ENCODE measurements around the gene NAPA.

The NAPA gene

DNA sequence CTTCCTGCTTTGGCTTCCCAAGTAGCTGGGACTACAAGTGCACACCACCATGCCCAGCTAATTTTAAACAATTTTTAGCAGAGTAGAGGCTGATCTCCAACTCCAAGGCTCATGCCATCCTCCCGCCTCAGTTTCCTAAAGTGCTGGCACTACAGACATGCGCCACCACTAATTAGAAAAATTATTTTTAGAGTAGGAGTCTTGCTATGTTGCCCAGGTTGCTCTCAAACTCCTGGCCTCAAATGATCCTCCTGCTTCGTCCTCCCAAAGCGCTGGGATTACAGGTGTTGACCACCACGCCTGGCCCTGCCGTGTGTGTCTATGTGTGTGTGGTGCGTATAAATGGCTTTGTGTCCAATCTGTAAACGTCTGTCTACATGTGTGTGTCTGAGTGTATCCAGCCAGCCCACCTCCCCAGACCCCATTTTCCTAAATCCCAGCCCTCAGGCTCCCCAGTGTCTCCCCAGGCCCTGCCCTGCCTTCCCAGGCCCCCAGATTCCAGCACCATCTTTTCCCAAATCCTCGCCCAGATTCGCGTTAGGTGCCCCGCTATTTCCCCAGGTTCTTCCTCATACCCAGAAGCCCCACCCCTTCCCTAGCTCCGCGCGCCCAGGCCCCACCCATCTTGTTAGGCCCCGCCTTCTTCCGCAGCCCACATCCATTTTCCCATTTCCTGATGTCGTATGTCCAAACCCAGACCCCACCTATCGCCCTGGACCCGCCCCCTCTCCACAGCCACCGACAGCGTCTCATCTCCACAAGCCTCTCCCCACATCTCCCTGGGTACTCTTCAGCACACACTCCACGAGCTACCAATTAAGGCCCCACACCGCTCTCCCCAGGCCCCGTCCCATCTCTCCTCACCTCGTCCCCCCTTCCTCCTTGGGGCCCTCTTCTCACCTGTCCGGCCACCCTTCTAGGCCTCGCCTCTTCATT lies 68.1 kb downstream of the NAPA start:
- DNase-seq (ENCODE audit: low spot score) = no peak
- TF ChIP-seq, protein P1, sequence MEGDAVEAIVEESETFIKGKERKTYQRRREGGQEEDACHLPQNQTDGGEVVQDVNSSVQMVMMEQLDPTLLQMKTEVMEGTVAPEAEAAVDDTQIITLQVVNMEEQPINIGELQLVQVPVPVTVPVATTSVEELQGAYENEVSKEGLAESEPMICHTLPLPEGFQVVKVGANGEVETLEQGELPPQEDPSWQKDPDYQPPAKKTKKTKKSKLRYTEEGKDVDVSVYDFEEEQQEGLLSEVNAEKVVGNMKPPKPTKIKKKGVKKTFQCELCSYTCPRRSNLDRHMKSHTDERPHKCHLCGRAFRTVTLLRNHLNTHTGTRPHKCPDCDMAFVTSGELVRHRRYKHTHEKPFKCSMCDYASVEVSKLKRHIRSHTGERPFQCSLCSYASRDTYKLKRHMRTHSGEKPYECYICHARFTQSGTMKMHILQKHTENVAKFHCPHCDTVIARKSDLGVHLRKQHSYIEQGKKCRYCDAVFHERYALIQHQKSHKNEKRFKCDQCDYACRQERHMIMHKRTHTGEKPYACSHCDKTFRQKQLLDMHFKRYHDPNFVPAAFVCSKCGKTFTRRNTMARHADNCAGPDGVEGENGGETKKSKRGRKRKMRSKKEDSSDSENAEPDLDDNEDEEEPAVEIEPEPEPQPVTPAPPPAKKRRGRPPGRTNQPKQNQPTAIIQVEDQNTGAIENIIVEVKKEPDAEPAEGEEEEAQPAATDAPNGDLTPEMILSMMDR (IDR thresholded peaks at IDR 0.05; ENCODE audit: extremely low read depth, missing control alignments) = no peak

DNA sequence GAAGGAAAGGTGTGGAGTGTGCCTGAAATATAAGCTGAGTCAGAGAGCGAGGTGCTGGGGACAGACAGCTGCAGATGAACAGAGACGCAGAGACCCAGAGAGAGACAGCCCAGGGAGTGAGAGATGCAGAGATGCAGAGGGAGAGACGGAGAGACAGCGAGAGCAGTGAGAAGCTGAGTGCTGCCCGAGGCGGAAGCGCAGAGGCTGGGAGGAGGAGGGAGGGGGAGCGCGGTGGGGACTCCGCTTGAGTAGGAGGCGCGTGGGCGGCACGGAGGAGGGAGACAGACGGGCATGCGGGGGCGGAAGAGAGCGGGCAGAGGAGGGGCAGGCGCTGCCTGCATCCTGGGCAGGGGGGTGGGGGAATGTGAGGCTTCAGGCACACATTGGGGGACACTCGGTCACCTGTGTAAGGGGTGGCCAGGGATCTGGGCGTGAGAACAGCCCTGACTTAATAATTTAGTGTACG lies 68.9 kb downstream of the NAPA start:
- DNase-seq (ENCODE audit: low spot score) = no peak

DNA sequence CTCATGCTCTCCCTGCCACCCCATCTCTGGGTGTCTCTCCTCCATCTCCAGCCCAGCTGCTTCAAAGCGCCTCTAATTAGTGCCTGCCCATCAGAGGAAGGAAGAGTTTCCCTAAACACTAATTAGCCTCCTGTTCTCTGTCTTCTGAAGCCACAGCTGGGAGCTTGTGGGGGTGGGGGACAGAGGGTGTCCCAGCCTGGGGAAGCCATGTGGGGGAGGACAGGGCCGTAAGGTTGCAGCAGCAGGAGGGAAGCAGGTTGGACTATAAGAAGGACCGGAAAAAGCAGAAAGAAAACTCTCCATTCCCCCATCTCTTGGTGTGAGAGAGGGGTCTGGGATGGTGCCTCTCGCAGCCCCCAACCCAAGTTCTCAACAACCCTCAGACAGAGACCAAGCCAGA lies 69.3 kb downstream of the NAPA start:
- TF ChIP-seq, protein P1 (IDR thresholded peaks at IDR 0.05; ENCODE audit: extremely low read depth, missing control alignments) = no peak
- no peak for DNase-seq (ENCODE audit: low spot score)

More for the DNA sequence above, 68.9 kb downstream of the NAPA start:
- TF ChIP-seq, protein P1 (IDR thresholded peaks at IDR 0.05; ENCODE audit: extremely low read depth, missing control alignments) = no peak

DNA sequence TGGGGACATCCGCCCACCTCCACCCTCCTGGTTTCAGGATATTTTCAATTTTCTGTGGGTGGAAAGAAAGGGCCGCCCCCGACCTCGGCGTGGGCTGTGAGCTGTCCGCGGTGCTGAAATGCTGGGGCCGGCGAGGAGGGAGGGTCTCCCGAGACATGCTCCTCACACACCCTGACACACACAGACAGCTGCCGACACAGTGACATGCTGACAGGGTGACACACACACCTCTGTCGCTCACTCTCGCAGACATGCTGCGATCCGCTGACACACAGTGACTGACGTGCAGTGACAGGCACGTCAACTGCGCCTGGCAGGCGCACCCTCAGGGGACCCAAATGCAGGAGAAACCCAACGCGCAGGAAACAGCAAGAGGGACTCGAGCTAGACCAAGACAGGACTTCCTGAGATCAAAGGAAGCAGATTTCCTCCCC lies 70.5 kb downstream of the NAPA start:
- TF ChIP-seq, protein P1 (IDR thresholded peaks at IDR 0.05; ENCODE audit: extremely low read depth, missing control alignments) = no peak
- no peak for DNase-seq (ENCODE audit: low spot score)

DNA sequence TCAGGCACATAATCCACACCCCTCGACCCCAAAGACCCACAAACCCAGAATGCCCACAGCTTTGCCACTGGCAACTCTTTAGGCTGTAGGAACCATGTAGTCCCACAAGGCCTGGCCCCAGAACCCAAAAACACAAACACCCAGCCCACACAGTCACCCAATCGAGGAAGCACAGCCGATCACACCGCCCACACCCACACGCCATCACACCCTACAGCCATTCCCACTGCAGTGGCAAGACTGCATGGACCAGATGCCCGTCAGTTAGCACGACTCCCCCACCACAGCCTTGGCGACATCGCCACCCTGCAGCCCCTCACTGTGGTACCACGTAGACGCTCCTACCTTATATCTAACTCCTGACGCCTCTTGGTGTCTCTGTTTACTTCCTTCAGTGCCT lies 71.5 kb downstream of the NAPA start:
- TF ChIP-seq, protein P1 (IDR thresholded peaks at IDR 0.05; ENCODE audit: extremely low read depth, missing control alignments) = no peak
- DNase-seq (ENCODE audit: low spot score) = no peak

DNA sequence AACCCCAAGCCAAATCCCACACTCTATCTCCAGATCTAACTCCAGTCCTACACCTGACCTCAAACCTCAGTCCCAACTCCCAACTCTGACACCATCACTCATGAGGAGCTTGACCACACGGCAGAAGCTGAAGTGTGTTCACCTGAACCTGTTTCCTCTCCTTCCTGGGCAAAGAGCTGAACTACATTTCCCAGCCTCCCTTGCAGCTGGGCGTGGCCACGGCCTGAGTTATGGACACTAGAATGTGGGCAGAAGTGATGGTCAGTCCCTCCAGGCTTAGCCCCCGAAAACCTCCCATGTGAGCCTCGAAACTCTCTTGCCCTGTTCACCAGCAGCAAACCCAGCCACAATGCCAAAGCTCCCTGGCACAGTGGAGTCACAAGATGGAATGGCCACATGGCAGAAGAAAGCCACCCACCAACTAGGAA lies 76.1 kb downstream of the NAPA start:
- DNase-seq (ENCODE audit: low spot score) = no peak
- TF ChIP-seq, protein P1 (IDR thresholded peaks at IDR 0.05; ENCODE audit: extremely low read depth, missing control alignments) = no peak

All from GM20000 (cell line).